Left ventricle myocardium superior (tissue), 1 donor: ENCODE data around the gene TRPV2. TPM values are rescaled to one million over a fixed set of nuclear protein-coding genes. Genes with fewer than 3 reads are reported as not detected.
"Not testable (repeated sequence)": the region's sequence is repeated elsewhere in the genome, so short reads cannot be mapped to it uniquely, and the experiment has no call there.

Source experiments
- ATAC-seq: fragments of 200-7000 bp; cut with Tn5 transposase; one replicate; pipeline ENCODE4 v1.9.1; 2020; ENCODE audit warnings: mild to moderate bottlenecking, moderate library complexity
- DNase-seq: peaks from one replicate; pipeline ENCODE4 v3.0.0-alpha.2; 2020
- intact Hi-C: fragments of 100-400 bp; cut with micrococcal nuclease; formaldehyde crosslinking; loops from one replicate; pipeline ENCODE4 v1.11.0; 2022
- total RNA-seq: library from RNA; stranded (reverse); fragmentation: NEBNext Ultra II Directional; extraction: Animal tissue kit (Norgen Biotek cat#: 25700); gene quantifications from one replicate; pipeline ENCODE4 v1.2.1, GENCODE V29; 2021
- donor health status: DM: no; HTN: yes; CAD: no; lungs with severe emphysema.

TRPV2 gene
- total RNA-seq, 1 donor from 2014 or later: 8.1 TPM

- intact Hi-C loops: no loop called here
- DNase-seq: no peak
Observed at GRCh38 chr17:16398270-16399267, 16.8 kb upstream of the TRPV2 start.

DNA sequence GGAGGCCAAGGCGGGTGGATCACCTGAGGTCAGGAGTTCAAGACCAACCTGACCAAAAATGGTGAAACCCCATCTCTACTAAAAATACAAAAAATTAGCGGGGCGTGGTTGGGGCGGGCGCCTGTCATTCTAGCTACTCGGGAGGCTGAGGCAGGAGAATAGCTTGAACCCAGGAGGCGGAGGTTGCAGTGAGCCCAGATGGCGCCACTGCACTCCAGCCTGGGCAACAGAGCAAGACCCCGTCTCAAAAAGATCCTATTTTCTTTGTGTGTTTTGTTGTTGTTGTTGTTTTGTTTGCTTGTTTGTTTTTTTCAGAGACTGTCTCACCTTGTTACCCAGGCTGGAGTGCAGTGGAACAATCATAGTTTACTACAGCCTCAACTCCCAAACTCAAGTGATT is 11.5 kb upstream of the TRPV2 start:
- intact Hi-C loops, ATAC-seq: not testable (repeated sequence)
- peak; percentile 7 for DNase-seq

More at GRCh38 chr17:16398270-16399267, 16.8 kb upstream of the TRPV2 start:
- ATAC-seq: no peak

DNA sequence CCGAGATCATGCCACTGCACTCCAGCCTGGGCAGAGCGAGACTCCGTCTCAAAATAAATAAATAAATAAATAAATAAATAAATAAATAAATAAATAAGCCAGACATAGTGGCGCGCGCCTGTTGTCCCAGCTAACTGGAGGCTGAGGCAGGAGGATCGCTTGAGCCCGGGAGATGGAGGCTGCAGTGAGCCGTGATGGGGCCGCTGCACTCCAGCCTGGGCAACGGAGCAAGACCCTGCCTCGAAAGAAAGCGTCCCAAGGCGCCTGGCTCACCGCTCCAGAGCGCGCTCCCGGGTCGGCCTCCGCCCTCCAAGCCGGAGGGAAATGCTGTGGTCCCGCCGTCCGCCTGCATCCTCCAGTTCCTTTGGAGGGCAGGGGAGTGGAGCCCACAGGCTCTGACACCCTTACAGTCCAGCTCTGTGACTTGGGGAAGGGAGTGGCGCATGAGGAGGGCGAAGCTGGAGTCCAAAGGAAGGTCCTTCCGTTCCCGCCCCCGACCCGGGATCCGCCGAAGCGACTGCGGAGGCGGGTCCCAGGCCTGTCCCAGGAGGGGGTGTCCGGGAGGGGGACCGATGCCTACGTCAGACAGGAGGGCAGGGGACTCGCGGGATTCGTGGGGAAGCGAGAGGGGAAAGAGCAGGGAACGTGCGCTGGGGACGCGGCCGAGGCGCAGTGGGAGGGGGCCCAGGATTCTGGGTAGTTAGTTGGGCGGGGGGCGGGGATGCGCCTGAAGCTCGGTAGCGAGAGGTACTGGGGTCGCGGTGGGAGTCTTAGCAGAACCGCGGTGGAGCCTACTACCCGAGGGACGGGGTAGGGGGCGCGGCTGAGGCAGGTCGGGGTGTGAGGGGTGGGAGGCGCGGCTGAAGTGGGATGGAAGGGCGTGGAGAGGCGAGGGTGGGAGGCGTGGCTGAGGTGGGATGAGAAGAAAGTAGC is 8.4 kb upstream of the TRPV2 start:
- ATAC-seq (peak; percentile 82), DNase-seq (peak; percentile 69)
- intact Hi-C loops: no loop called here

DNA sequence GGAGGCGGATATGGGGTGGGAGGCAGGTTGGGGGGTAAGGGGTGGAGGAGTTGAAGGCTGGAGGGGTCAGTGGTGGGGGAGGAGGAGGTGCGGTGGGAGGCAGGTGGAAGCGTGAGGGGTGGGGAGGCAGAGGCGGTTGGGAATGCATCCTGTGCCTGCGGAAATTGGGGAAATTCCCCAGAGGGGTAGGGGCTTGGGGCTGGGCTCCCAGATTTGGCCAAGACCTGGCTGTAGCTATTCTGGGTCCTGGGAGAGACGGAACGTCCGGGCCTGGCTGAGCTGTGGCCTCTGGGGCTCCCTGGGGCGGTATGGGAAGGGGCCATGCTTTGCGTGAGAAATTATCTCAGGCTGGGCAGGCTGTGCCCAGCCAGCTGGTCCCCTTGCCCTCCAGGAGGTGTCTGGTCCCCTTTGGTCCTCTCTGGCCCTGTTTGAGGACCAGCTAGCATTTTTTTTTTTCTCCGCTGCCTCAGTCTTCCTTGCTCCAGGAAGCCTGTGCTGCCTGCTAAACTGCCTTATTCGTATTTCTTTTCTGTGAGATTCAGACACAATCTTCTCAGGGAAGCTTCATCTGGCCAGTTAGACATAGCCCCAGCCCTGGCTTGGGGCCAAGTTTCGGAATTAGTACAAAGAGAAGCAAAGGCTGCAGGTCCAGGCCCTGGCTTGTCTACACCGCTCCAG is 7.3 kb upstream of the TRPV2 start:
- ATAC-seq: peak; percentile 67
- DNase-seq: peak; percentile 80
- intact Hi-C loops: no loop called here

DNA sequence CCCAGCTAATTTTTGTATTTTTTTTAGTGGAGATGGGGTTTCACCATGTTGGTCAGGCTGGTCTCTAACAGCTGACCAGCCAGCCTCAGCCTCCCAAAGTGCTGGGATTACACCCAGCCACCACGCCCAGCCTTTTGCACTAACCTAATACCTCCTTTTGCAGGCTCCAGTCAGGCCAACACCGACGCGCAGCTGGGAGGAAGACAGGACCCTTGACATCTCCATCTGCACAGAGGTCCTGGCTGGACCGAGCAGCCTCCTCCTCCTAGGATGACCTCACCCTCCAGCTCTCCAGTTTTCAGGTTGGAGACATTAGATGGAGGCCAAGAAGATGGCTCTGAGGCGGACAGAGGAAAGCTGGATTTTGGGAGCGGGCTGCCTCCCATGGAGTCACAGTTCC is 2.0 kb downstream of the TRPV2 start:
- intact Hi-C loops: no loop called here
- DNase-seq (no peak), ATAC-seq (no peak)

GRCh38 chr17:16417896-16418684 is 2.7 kb downstream of the TRPV2 start:
- peak; percentile 6 for ATAC-seq
- intact Hi-C loops: no loop called here
- DNase-seq: no peak

DNA sequence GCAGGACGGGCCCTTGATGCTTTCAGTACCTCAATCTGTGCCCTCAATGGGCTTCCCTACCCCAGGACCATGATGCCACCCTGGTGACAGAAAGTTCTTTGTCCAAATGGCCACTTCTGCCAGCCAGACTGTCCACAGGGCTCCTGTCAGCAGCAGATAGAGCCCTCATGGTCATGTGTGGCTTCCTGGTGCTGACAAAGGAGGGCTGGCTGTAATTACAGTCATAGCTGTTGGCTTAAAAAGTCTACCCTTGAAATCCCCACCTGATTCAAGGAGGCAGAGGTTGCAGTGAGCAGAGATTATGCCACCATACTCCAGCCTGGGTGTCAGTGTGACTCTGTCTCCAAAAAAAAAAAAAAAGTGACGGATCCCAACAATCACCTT is 3.3 kb downstream of the TRPV2 start:
- ATAC-seq (no peak), DNase-seq (no peak)
- intact Hi-C loops: no loop called here

DNA sequence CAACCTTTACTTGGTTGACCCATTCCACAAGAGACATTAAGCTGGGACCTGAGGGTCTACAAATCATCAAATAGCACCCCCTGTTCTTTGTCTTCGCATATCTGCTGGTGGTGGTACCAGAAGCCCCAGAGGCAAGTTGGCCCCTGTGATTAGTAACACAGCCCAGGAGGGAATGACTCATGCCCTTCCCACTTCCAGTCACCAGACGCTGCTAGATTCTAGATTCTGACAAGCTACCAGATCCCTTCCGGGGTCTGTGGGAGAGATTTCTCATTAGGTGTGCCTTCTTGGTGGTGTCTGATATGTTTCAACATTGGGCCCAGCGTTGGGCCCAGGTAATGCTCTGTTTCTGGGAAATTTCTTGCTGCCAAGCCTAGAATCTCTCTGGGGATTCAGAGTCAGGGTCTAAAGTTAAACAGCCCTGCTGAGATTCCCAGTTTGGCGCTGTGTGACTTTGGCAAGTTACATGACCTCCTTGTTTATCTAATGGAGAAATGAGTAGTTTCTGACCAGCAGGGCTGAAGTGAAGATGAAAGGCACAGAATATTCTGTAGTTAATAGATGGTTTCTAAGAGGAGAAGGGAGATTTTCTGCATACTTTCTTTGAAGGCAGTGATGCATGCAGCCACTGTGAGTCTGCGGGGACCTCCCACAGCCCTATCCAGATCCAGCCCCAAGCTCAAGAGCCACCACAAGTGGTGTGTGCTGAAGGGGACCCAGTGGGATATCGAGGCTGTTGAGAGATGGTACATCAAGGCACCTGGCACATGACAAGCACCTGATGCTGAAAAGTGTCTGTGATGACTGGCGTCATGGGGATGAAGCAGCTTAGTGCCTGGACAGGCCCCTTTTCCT is 3.9 kb downstream of the TRPV2 start:
- ATAC-seq: no peak
- DNase-seq: no peak
- intact Hi-C loops: no loop called here

DNA sequence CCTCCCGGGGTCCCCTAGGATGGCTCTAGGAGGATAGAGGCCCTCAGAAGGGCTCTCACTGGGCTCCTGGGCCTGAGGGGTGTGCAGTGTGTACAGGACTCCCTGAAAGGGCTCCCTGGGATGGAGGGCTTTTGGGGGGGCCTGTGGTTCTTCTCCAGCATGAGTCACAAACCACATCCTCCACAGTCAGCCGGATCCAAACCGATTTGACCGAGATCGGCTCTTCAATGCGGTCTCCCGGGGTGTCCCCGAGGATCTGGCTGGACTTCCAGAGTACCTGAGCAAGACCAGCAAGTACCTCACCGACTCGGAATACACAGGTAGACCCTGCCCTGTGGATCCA is 4.5 kb downstream of the TRPV2 start:
- intact Hi-C loops: no loop called here
- no peak for DNase-seq
- ATAC-seq: no peak

DNA sequence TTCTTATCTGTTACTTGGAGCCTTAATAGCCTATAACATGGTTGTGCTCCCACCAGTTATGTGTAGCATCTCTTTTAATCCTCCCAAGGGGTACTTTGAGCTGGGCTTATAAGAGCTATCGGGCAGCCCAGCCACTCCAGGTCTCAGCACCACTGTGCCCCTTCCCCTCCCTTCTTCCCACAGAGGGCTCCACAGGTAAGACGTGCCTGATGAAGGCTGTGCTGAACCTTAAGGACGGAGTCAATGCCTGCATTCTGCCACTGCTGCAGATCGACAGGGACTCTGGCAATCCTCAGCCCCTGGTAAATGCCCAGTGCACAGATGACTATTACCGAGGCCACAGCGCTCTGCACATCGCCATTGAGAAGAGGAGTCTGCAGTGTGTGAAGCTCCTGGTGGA is 7.0 kb downstream of the TRPV2 start:
- intact Hi-C loops: no loop called here
- ATAC-seq: no peak
- DNase-seq: peak; percentile 8

- ATAC-seq: no peak
- intact Hi-C loops: no loop called here
- no peak for DNase-seq
Observed at GRCh38 chr17:16423226-16423872, 8.0 kb downstream of the TRPV2 start.

DNA sequence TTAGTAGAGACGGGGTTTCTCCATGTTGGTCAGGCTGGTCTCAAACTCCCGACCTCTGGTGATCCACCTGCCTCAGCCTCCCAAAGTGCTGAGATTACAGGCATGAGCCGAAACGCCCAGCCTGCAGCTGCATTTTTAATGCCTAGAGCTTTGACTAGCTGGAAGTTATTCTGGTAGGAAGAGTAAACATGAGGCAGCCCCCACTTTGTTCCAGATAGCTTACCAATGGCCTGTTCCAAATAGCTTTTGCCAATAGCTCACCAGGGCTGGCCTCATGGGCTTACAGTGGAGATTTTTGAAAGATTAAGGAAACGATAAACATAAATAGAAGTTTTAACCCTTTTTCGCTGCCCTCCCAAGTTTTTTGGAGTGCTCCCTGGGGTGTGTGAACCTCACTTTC is 9.8 kb downstream of the TRPV2 start:
- intact Hi-C loops: no loop called here
- DNase-seq (peak; percentile 3), ATAC-seq (no peak)

DNA sequence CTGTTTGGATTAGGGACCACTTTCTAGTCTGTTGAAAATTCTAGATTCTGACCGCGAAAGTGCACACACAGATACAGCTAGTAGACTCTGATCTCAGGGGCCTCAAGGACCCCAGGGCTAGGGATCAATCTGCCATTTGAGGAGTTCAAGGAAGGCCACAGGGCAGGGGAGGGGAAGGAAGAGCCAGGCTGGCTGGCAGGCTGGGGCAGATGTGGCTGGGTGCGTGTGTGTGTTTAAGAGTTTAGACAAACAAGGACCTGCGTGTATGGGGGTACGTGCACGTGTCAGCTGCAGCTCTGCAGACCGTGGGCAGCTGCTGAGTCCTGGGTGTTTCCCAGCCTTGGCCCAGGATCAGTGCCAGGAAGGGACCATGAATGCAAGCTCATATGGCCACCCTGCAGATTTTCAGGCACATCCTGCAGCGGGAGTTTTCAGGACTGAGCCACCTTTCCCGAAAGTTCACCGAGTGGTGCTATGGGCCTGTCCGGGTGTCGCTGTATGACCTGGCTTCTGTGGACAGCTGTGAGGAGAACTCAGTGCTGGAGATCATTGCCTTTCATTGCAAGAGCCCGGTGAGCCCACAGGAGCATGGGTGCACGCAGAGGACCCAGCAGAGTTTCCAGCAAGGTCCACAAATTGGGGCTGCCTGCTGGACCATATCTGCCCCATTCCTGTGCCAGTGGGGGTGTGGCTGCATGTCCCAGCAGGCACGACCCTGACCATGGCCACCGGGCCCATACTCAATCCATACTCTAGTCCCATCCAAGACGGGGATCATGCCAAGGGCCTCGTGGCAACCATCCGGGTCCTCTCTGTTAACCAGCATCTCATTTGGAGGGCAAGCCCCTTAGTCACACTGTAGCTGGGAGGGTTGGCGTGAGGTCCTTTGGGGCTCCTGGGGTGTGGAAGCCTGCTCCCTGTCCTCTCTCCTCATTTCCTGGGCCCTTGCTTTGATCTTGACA is 10.6 kb downstream of the TRPV2 start:
- intact Hi-C loops: no loop called here
- DNase-seq (peak; percentile 11), ATAC-seq (no peak)

GRCh38 chr17:16427020-16427419 is 11.6 kb downstream of the TRPV2 start:
- intact Hi-C loops: no loop called here
- DNase-seq (no peak), ATAC-seq (no peak)

DNA sequence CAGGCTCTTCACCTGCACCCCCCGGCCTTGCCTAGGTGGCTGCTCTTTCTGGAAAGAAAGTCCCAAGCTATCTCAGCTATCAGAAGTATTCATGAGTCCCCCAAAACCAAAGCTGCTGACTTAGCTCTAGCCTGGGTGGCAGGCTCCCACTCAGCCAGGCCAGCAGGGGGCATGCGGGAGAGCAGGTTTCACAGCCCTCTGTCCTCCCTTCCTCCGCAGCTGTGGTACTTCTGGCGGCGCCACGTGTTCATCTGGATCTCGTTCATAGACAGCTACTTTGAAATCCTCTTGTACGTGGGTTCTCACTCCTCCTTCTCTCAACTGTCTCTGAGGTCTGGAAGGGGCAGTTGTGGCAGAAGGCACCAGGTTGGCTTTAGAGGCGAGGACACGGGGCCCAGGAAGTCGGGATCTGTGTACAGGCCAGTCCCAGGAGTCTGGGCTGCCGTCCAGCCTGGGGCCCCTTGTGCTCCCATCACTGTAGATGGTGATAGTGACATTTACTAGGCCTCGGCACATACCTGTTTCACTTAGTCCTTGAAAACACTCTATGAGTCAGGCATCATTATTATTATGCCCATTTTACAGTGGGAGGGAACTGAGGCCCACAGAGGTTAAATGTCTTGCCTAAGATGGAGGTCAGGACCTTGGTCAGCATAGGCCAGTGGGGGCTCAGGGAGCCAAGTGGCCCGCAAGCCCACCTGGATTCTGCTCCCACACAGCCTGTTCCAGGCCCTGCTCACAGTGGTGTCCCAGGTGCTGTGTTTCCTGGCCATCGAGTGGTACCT is 12.9 kb downstream of the TRPV2 start:
- intact Hi-C loops: no loop called here
- ATAC-seq: peak; percentile 83
- peak; percentile 72 for DNase-seq
